Activated CD4-positive, CD25-positive, alpha-beta regulatory T cell treated with anti-CD3 and anti-CD28 coated beads, Interleukin-2, amount 50 U/mL, for 72 hours (primary cell): ENCODE data around the gene CERS3.
"Not testable (repeated sequence)": the region's sequence is repeated elsewhere in the genome, so short reads cannot be mapped to it uniquely, and the experiment has no call there.

Experiments used
- DNase-seq: peaks from one replicate; pipeline ENCODE4 v3.0.0; 2021

Gene CERS3

GRCh38 chr15:100463515-100463914 is 65.2 kb downstream of the CERS3 start:
- no peak for DNase-seq

- DNase-seq: no peak
Measured at GRCh38 chr15:100461049-100461448, 67.7 kb downstream of the CERS3 start.

GRCh38 chr15:100457201-100457600 is 71.5 kb downstream of the CERS3 start:
- no peak for DNase-seq

DNA sequence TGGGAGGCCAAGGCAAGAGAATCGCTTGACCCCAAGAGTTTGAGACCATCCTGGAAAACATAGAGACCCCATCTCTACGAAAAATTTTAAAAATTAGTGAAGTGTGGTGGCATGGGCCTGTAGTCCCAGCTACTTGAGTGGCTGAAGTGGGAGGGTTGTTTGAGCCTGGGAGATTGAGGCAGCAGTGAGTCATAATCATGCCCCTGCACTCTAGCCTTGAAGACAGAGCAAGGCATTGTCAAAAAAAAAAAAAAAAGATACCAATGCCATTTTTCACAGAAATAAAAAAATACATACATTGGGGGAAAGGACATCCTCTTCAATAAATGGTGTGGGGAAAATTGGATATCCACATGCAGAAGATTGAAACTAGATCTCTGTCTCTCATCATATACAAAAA is 74.6 kb downstream of the CERS3 start:
- no peak for DNase-seq

DNA sequence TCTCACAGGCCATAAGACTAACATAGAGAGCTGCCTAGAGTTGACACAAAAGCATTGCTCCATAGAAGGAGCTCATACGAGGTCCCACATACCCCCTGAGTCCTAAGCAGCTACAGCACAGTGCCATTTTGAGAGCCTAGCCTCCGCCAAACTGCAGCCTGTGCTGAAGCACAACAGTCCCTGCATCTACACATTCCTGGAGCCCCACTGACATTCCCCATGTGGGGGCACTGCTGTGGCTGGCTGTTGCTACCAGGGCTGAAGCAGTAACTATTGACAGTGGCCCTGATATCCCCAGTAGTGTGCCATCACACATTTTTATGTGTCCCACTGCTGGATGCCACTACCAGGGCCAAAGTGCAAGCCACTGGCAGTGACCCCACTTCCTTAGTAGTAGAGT is 80.3 kb downstream of the CERS3 start:
- no peak for DNase-seq

GRCh38 chr15:100441063-100441462 is 87.7 kb downstream of the CERS3 start:
- DNase-seq: not testable (repeated sequence)

GRCh38 chr15:100439514-100439913 is 89.2 kb downstream of the CERS3 start:
- DNase-seq: no peak

- no peak for DNase-seq
Measured at GRCh38 chr15:100438570-100438969, 90.2 kb downstream of the CERS3 start.

GRCh38 chr15:100437261-100437660 is 91.5 kb downstream of the CERS3 start:
- DNase-seq: no peak

- DNase-seq: no peak
Measured at GRCh38 chr15:100434561-100434960, 94.2 kb downstream of the CERS3 start.

GRCh38 chr15:100434038-100434437 is 94.7 kb downstream of the CERS3 start:
- DNase-seq: no peak

GRCh38 chr15:100433304-100433703 is 95.4 kb downstream of the CERS3 start:
- DNase-seq: no peak

DNA sequence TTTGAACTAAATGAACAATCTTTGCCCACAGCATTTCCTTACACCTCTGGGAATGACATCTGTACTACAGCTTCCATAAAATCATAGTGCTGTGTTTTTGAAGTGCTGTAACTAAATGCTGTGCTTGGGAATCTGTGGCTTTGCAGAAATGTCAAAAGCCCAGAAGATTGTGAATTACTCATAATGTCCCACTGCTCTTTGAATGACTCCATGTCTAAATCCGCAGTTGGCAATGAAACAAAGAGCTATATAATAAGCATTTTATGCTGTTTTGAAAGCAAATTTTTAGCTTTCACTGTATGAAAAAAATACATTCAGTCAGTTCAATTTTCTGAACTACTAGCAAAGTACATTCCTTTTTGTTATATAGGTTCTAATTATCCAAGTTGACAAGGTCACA is 98.3 kb downstream of the CERS3 start:
- no peak for DNase-seq

DNA sequence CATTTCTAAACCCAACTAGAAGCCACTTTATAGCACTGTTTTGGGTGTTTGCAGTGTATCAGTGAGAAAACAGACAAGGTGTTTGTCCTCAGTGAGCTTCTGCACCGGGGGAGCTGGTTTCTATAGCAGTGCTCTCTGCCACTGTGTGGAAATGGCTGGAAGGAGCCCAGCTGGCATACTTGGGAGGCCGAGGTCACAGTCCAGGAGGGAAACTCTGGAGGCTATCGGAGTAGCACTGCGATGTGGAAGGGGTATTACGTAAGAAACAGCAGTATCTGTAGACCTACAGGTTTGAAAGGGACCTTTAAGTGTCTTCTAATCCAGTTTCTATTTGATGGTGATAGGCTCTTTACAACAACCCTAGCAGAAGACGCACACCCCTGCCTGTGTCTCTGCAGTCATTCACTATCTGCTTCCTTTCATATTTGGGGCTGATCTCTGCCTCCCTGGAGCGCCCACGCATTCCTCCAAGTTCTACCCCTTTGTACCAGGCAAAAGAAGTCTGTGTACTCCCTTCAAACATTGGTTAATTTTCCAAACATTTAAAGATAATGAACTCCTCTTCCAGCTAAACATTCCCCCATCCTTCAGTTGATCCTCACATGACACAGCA is 99.5 kb downstream of the CERS3 start:
- DNase-seq: no peak

- DNase-seq: no peak
Measured at GRCh38 chr15:100426937-100427336, 101.8 kb downstream of the CERS3 start.

DNA sequence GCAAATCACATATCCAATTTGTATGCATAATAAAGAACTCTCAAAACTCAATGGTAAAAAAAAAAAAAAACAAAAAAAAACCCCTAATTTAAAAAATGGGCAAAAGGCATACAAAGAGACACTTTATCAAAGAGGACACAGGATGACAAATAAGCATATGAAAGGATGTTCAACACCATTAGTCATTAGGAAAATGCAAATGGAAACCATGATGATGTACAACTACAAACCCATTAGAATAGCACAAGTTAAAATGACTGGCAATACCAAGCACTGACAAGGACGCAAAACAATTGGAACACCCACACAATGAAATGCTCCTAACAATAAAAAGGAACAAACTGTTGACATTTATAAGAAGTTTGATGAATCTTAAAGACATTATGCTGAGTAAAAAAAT is 123.6 kb downstream of the CERS3 start:
- DNase-seq: no peak

GRCh38 chr15:100400996-100401395 is 127.8 kb downstream of the CERS3 start:
- no peak for DNase-seq

- no peak for DNase-seq
Measured at GRCh38 chr15:100394736-100395440, 133.9 kb downstream of the CERS3 start.

GRCh38 chr15:100393008-100393407 is 135.7 kb downstream of the CERS3 start:
- DNase-seq: no peak

- DNase-seq: no peak
Measured at GRCh38 chr15:100385300-100386050, 143.3 kb downstream of the CERS3 start.

- no peak for DNase-seq
Measured at GRCh38 chr15:100384108-100384410, 144.7 kb downstream of the CERS3 start.

DNA sequence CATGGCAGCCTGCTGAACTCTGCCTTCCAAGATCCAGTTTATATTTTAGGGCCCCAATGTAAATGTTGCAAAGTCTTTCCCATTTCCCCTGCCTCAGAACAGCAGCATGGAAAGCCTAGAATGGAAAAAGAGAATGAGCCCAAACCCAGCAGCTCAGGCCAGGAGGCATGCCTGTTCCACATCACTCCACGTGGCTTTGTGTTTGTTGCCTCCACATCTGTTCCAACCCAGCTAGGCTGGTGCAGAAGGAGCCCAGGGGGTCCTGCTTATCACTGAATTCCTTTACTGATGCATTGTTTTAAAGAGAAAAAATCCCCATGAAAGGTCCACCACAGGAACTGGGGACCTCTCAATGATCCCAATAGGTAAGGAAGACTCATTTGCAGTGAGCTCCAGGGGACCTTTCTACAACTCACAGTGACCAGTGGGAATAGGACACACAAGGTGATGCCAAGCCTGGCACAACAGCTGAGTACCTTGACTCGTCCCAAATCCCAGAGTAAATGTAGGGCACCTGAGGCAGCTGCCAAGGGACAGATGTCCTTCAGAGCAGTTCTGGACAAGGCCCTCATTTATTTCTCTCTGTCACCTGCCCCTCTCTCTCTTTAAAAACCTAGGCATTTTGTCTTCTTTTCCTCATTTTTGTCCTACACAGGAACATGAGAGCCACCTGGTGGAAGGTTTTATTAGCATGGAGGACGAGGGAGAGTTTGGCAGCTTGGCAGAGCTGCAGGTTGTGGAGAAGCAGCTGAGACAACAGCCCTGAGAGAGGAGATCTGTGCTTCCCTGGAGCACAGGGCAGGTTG is 145.2 kb downstream of the CERS3 start:
- no peak for DNase-seq

GRCh38 chr15:100373942-100374341 is 154.8 kb downstream of the CERS3 start:
- no peak for DNase-seq
